ENCODE measurements around the gene R3HDM4. TPM values are rescaled to one million over a fixed set of nuclear protein-coding genes. Genes with fewer than 3 reads are reported as not detected.
A peak's percentile ranks its signal among the peaks of the same experiment; 100 is the strongest.

Gene R3HDM4
- total RNA-seq, 2 donors from 2014 or later = 19.5 to 30.4 TPM

- H3K27ac ChIP-seq = no peak overlapping the region
- H3K27me3 ChIP-seq = no peaks in the 10 kb centered on the region
- DNase-seq (ENCODE audit: low spot score) = no peak
- H3K36me3 ChIP-seq = no peaks in the 10 kb centered on the region
- TF ChIP-seq CTCF (IDR thresholded peaks at IDR 0.05) = no peak
- H3K4me1 ChIP-seq = peaks cover 0 to 35% of the 10 kb centered on the region in 2 donors
- no peak overlapping the region for H3K4me3 ChIP-seq
- H3K9me3 ChIP-seq = no peaks in the 10 kb centered on the region
Observed at GRCh38 chr19:938233-938923, 25.4 kb upstream of the R3HDM4 start.

- no peaks in the 10 kb centered on the region for H3K36me3 ChIP-seq
- peaks cover 0 to 46% of the 10 kb centered on the region in 2 donors for H3K4me1 ChIP-seq
- no peak for DNase-seq (ENCODE audit: low spot score)
- no peaks in the 10 kb centered on the region for H3K27me3 ChIP-seq
- no peaks in the 10 kb centered on the region for H3K9me3 ChIP-seq
- no peak overlapping the region for H3K4me3 ChIP-seq
- TF ChIP-seq CTCF (IDR thresholded peaks at IDR 0.05) = no peak
- H3K27ac ChIP-seq = no peak overlapping the region
Observed at GRCh38 chr19:937259-937694, 24.3 kb upstream of the R3HDM4 start.

- Histone ChIP-seq H3K4me3 (no peak overlapping the region), H3K4me1 (peaks cover 0 to 47% of the 10 kb centered on the region in 2 donors), H3K27me3 (no peaks in the 10 kb centered on the region), H3K9me3 (no peaks in the 10 kb centered on the region), H3K27ac (no peak overlapping the region), H3K36me3 (no peaks in the 10 kb centered on the region)
- DNase-seq (ENCODE audit: low spot score) = no peak
- TF ChIP-seq CTCF (IDR thresholded peaks at IDR 0.05) = no peak
Observed at GRCh38 chr19:936175-936546, 23.1 kb upstream of the R3HDM4 start.

- H3K27me3 ChIP-seq = no peaks in the 10 kb centered on the region
- H3K36me3 ChIP-seq = no peaks in the 10 kb centered on the region
- H3K9me3 ChIP-seq = no peaks in the 10 kb centered on the region
- peaks cover 0 to 37% of the 10 kb centered on the region in 2 donors for H3K4me1 ChIP-seq
- DNase-seq (ENCODE audit: low spot score) = peak; percentile 83
- peak overlapping the region; percentile 70 to 84 for H3K27ac ChIP-seq
- no peak overlapping the region for H3K4me3 ChIP-seq
- no peak for TF ChIP-seq CTCF (IDR thresholded peaks at IDR 0.05)
Observed at GRCh38 chr19:934865-935479, 22.0 kb upstream of the R3HDM4 start.

- Histone ChIP-seq H3K4me1 (peaks cover 0 to 36% of the 10 kb centered on the region in 2 donors), H3K36me3 (no peaks in the 10 kb centered on the region), H3K4me3 (no peak overlapping the region), H3K27me3 (no peaks in the 10 kb centered on the region), H3K9me3 (no peaks in the 10 kb centered on the region), H3K27ac (peak overlapping the region; percentile 70 to 84)
- DNase-seq (ENCODE audit: low spot score) = no peak
- TF ChIP-seq CTCF (IDR thresholded peaks at IDR 0.05) = no peak
Observed at GRCh38 chr19:934197-934840, 21.3 kb upstream of the R3HDM4 start.

All from right atrium auricular region (tissue), 2 donors.